SK-N-SH treated with all-trans-retinoic acid at 6 μM for 48 hours (cell line): ENCODE results near the gene KBTBD12.

Source experiments
- ATAC-seq: fragments of 200-7000 bp; cut with Tn5 transposase; 3 replicates; pipeline ENCODE4 v1.9.1; 2020; ENCODE audit warnings: mild to moderate bottlenecking, moderate library complexity
- ARNTL ChIP-seq: fragments of 450-650 bp; formaldehyde crosslinking; IDR thresholded peaks from 2 replicates; pipeline ENCODE4 v1.5.0; 2020; ENCODE audit warnings: low read depth, mild to moderate bottlenecking, moderate library complexity, borderline replicate concordance
- BACH2 ChIP-seq: fragments of 250-450 bp; sonication (Bioruptor Pico); IDR thresholded peaks from 2 replicates; pipeline ENCODE4 v1.9.0; 2021; ENCODE audit warnings: mild to moderate bottlenecking, borderline replicate concordance
- CSDC2 ChIP-seq: fragments of 250-450 bp; sonication (Bioruptor Pico); IDR thresholded peaks from 2 replicates; pipeline ENCODE4 v1.5.0; 2020; ENCODE audit warnings: mild to moderate bottlenecking, moderate library complexity
- ESRRG ChIP-seq: fragments of 250-450 bp; sonication (Bioruptor Pico); IDR thresholded peaks from 2 replicates; pipeline ENCODE4 v1.6.1; 2021; ENCODE audit warnings: mild to moderate bottlenecking
- GLIS3 ChIP-seq: fragments of 250-450 bp; sonication (Bioruptor Pico); IDR thresholded peaks from 2 replicates; pipeline ENCODE4 v1.5.0; 2020; ENCODE audit warnings: mild to moderate bottlenecking, moderate library complexity
- ISL1 ChIP-seq: fragments of 250-450 bp; sonication (Bioruptor Pico); IDR thresholded peaks from 2 replicates; pipeline ENCODE4 v2.1.2; 2022; ENCODE audit warnings: mild to moderate bottlenecking, moderate library complexity
- OSR1 ChIP-seq: fragments of 250-450 bp; sonication (Bioruptor Pico); IDR thresholded peaks from 2 replicates; pipeline ENCODE4 v1.8.0; 2022; ENCODE audit warnings: moderate library complexity, mild to moderate bottlenecking, inconsistent platforms
- PPARA ChIP-seq: fragments of 250-450 bp; sonication (Bioruptor Pico); IDR thresholded peaks from 2 replicates; pipeline ENCODE4 v1.5.0; 2020; ENCODE audit warnings: mild to moderate bottlenecking, borderline replicate concordance
- RARB ChIP-seq: fragments of 250-450 bp; sonication (Bioruptor Pico); IDR thresholded peaks from 2 replicates; pipeline ENCODE4 v1.8.0; 2021; ENCODE audit warnings: mild to moderate bottlenecking, moderate library complexity
- SNAI2 ChIP-seq: fragments of 250-450 bp; sonication (Bioruptor Pico); IDR thresholded peaks from 2 replicates; pipeline ENCODE4 v1.5.0; 2020; ENCODE audit warnings: mild to moderate bottlenecking, moderate library complexity
- TCF4 ChIP-seq: fragments of 250-450 bp; sonication (Bioruptor Pico); IDR thresholded peaks from 2 replicates; pipeline ENCODE4 v1.8.0; 2021; ENCODE audit warnings: mild to moderate bottlenecking, moderate library complexity, borderline replicate concordance
- TOX ChIP-seq: fragments of 250-450 bp; sonication (Bioruptor Pico); IDR thresholded peaks from 2 replicates; pipeline ENCODE4 v1.8.0; 2021; ENCODE audit warnings: mild to moderate bottlenecking, moderate library complexity, borderline replicate concordance
- ZC3H10 ChIP-seq: fragments of 250-450 bp; sonication (Bioruptor Pico); IDR thresholded peaks from 2 replicates; pipeline ENCODE4 v1.5.1; 2021; ENCODE audit warnings: mild to moderate bottlenecking, moderate library complexity
- ZFP3 ChIP-seq: fragments of 250-450 bp; sonication (Bioruptor Pico); IDR thresholded peaks from 2 replicates; pipeline ENCODE4 v1.5.0; 2020; ENCODE audit warnings: mild to moderate bottlenecking, moderate library complexity
- ZFP30 ChIP-seq: fragments of 450-650 bp; formaldehyde crosslinking; IDR thresholded peaks from 2 replicates; pipeline ENCODE4 v1.5.0; 2022; ENCODE audit warnings: mild to moderate bottlenecking, moderate library complexity
- ZNF565 ChIP-seq: fragments of 450-650 bp; formaldehyde crosslinking; conservative IDR thresholded peaks from 2 replicates; pipeline ENCODE4 v1.5.0; 2020; ENCODE audit warnings: low read depth, mild to moderate bottlenecking, moderate library complexity
- ZNF70 ChIP-seq: fragments of 450-650 bp; formaldehyde crosslinking; IDR thresholded peaks from 2 replicates; pipeline ENCODE4 v1.5.0; 2020; ENCODE audit warnings: mild to moderate bottlenecking, moderate library complexity
- ZNF8 ChIP-seq: fragments of 450-650 bp; formaldehyde crosslinking; IDR thresholded peaks from 2 replicates; pipeline ENCODE4 v1.5.0; 2020; ENCODE audit warnings: mild to moderate bottlenecking, moderate library complexity
- TF ChIP-seq, protein P1 (sequence below): fragments of 250-450 bp; sonication (Bioruptor Pico); IDR thresholded peaks from 2 replicates; pipeline ENCODE4 v1.5.1; 2021; ENCODE audit warnings: mild to moderate bottlenecking, moderate library complexity
- TF ChIP-seq, protein P2 (sequence below): fragments of 250-450 bp; sonication (Bioruptor Pico); IDR thresholded peaks from 2 replicates; pipeline ENCODE4 v1.5.1; 2020; ENCODE audit warnings: low read depth, mild to moderate bottlenecking, moderate library complexity
- TF ChIP-seq, protein P3 (sequence below): fragments of 250-450 bp; sonication (Bioruptor Pico); IDR thresholded peaks from 2 replicates; pipeline ENCODE4 v1.8.0; 2020; ENCODE audit warnings: mild to moderate bottlenecking, moderate library complexity, borderline replicate concordance
- TF ChIP-seq, protein P4 (sequence below): fragments of 250-450 bp; sonication (Bioruptor Pico); IDR thresholded peaks from 2 replicates; pipeline ENCODE4 v1.8.0; 2021; ENCODE audit warnings: low read depth, mild to moderate bottlenecking, moderate library complexity, borderline replicate concordance

The KBTBD12 gene, protein sequence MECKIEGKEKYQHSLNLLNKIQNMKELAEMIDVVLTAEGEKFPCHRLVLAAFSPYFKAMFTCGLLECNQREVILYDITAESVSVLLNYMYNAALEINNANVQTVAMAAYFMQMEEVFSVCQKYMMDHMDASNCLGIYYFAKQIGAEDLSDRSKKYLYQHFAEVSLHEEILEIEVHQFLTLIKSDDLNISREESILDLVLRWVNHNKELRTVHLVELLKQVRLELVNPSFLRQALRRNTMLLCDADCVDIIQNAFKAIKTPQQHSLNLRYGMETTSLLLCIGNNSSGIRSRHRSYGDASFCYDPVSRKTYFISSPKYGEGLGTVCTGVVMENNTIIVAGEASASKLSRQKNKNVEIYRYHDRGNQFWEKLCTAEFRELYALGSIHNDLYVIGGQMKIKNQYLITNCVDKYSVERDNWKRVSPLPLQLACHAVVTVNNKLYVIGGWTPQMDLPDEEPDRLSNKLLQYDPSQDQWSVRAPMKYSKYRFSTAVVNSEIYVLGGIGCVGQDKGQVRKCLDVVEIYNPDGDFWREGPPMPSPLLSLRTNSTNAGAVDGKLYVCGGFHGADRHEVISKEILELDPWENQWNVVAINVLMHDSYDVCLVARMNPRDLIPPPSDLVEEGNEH

DNA sequence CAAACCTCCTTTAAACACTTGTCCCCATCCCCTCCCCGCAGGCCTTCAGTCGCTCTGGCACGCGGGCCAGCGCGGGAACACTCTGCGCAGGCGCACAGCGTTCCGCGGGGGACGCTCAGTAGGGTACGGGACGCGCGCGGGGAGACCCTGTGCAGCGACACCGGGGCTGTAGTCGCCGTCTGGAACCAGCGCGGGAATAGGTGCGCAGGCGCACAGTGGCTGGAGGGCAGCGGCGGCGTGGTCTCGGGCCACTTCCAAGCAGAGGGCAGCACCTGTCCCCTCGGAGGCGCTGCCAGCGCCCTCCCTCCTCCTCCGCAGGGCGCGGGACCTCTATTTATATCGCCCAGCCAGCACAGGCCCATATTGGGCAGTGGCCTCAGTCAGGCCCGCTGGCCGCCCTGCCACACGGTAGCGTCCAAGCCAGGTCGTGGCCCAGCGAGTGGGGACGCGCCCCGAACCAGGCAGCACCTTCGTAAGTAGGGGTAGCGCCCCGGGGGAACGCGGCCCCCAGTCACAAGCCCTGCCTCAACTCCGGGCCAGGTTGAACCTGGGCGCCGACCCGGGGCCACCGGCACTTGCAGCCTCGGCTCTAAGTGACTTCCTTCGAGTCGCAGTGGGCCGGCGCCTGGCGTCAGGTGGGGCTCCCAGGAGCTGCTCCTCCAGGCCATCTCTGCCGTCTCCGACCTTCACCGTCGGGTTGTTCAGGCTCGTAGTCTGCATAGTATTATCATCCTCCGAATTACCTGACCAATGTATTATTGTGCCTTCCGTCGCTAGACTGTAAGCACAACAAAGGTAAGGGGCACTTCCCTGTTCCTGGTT, at the start of gene KBTBD12:
KBTBD12 (plus strand) TSS at position 118 of the 822 bp plus-strand sequence. CDS start 7,830 bp downstream, outside the sequence.
- no peak for ATAC-seq
- TF ChIP-seq ZFP30 (CRISPR knock-in tag) (no peak), ZNF8 (CRISPR knock-in tag) (no peak), TOX (CRISPR knock-in tag) (no peak), ESRRG (CRISPR knock-in tag) (no peak), ISL1 (CRISPR knock-in tag) (no peak), ARNTL (CRISPR knock-in tag) (no peak), CSDC2 (CRISPR knock-in tag) (no peak), ZFP3 (CRISPR knock-in tag) (no peak), PPARA (CRISPR knock-in tag) (no peak), ZC3H10 (CRISPR knock-in tag) (no peak), SNAI2 (no peak), ZNF565 (CRISPR knock-in tag) (no peak), BACH2 (no peak), GLIS3 (no peak), RARB (CRISPR knock-in tag) (no peak)
- TF ChIP-seq, protein P1, sequence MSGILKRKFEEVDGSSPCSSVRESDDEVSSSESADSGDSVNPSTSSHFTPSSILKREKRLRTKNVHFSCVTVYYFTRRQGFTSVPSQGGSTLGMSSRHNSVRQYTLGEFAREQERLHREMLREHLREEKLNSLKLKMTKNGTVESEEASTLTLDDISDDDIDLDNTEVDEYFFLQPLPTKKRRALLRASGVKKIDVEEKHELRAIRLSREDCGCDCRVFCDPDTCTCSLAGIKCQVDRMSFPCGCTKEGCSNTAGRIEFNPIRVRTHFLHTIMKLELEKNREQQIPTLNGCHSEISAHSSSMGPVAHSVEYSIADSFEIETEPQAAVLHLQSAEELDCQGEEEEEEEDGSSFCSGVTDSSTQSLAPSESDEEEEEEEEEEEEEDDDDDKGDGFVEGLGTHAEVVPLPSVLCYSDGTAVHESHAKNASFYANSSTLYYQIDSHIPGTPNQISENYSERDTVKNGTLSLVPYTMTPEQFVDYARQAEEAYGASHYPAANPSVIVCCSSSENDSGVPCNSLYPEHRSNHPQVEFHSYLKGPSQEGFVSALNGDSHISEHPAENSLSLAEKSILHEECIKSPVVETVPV (CRISPR knock-in tag) = no peak
- TF ChIP-seq, protein P2, sequence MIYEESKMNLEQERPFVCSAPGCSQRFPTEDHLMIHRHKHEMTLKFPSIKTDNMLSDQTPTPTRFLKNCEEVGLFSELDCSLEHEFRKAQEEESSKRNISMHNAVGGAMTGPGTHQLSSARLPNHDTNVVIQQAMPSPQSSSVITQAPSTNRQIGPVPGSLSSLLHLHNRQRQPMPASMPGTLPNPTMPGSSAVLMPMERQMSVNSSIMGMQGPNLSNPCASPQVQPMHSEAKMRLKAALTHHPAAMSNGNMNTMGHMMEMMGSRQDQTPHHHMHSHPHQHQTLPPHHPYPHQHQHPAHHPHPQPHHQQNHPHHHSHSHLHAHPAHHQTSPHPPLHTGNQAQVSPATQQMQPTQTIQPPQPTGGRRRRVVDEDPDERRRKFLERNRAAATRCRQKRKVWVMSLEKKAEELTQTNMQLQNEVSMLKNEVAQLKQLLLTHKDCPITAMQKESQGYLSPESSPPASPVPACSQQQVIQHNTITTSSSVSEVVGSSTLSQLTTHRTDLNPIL = no peak

DNA sequence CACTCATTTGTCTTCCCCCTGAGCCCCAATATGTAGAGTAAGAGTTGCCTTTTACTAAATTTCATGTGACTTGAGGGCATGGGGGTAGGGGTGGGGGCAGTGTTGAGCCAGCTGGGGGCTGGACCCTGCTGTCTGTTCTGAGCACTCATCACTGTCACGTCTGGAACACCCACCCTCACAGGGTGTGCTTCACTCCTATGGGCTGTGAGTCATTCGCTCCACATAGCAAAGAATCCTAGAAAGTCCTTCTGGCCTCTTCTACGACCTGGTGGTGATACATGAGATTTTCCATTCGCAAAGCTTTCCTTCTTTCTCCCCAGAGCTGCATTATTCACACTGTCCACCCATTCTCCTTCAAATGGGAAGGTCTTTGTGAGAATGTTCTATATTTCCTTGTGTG, 49.1 kb upstream of the KBTBD12 start:
- no peak for TF ChIP-seq RARB (CRISPR knock-in tag)
- TF ChIP-seq CSDC2 (CRISPR knock-in tag) = no peak
- no peak for TF ChIP-seq ISL1 (CRISPR knock-in tag)
- TF ChIP-seq, protein P3, sequence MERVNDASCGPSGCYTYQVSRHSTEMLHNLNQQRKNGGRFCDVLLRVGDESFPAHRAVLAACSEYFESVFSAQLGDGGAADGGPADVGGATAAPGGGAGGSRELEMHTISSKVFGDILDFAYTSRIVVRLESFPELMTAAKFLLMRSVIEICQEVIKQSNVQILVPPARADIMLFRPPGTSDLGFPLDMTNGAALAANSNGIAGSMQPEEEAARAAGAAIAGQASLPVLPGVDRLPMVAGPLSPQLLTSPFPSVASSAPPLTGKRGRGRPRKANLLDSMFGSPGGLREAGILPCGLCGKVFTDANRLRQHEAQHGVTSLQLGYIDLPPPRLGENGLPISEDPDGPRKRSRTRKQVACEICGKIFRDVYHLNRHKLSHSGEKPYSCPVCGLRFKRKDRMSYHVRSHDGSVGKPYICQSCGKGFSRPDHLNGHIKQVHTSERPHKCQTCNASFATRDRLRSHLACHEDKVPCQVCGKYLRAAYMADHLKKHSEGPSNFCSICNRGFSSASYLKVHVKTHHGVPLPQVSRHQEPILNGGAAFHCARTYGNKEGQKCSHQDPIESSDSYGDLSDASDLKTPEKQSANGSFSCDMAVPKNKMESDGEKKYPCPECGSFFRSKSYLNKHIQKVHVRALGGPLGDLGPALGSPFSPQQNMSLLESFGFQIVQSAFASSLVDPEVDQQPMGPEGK = no peak
- no peak for TF ChIP-seq BACH2
- no peak for TF ChIP-seq ZFP3 (CRISPR knock-in tag)
- no peak for TF ChIP-seq ZFP30 (CRISPR knock-in tag)
- TF ChIP-seq TOX (CRISPR knock-in tag) = no peak
- no peak for TF ChIP-seq GLIS3
- TF ChIP-seq, protein P4, sequence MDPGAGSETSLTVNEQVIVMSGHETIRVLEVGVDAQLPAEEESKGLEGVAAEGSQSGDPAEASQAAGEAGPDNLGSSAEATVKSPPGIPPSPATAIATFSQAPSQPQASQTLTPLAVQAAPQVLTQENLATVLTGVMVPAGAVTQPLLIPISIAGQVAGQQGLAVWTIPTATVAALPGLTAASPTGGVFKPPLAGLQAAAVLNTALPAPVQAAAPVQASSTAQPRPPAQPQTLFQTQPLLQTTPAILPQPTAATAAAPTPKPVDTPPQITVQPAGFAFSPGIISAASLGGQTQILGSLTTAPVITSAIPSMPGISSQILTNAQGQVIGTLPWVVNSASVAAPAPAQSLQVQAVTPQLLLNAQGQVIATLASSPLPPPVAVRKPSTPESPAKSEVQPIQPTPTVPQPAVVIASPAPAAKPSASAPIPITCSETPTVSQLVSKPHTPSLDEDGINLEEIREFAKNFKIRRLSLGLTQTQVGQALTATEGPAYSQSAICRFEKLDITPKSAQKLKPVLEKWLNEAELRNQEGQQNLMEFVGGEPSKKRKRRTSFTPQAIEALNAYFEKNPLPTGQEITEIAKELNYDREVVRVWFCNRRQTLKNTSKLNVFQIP (CRISPR knock-in tag) = no peak
- no peak for TF ChIP-seq ZNF70 (CRISPR knock-in tag)
- TF ChIP-seq ZC3H10 (CRISPR knock-in tag) = no peak
- no peak for TF ChIP-seq ZNF565 (CRISPR knock-in tag)
- no peak for TF ChIP-seq PPARA (CRISPR knock-in tag)
- no peak for TF ChIP-seq TCF4 (CRISPR knock-in tag)
- TF ChIP-seq, protein P2 = no peak
- TF ChIP-seq ZNF8 (CRISPR knock-in tag) = no peak
- TF ChIP-seq SNAI2 = no peak
- no peak for TF ChIP-seq OSR1 (CRISPR knock-in tag)
- peak; percentile 31; the same call in 1 of the 3 replicates for ATAC-seq
